Measurements from ENCODE around the gene NOVA1.

NOVA1 gene

GRCh38 chr14:26448181-26448855 is 149.5 kb downstream of the NOVA1 start:
- no peak for DNase-seq (ENCODE audit: low read depth in 4 of 4, low spot score in 1 of 4)

DNA sequence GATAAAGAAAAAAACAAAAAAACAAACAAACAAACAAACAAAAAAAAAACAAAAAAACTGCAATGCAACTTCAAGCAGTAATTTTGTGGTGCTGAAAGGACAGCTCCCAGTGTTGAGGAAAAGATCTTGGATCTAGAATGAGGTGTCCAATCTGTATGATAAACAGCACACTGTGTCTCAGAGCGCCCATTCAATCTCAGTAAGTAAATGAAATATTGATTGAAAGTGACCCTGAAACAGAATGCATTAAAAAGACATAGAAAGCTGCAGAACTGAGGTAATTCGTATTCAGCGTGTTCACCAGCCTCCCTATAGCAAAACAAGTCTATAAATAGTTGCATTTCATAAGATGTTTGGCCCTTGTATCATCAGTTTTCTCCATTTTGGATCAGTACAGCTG is 153.0 kb downstream of the NOVA1 start:
- DNase-seq (ENCODE audit: low read depth in 4 of 4, low spot score in 1 of 4), result no peak

DNA sequence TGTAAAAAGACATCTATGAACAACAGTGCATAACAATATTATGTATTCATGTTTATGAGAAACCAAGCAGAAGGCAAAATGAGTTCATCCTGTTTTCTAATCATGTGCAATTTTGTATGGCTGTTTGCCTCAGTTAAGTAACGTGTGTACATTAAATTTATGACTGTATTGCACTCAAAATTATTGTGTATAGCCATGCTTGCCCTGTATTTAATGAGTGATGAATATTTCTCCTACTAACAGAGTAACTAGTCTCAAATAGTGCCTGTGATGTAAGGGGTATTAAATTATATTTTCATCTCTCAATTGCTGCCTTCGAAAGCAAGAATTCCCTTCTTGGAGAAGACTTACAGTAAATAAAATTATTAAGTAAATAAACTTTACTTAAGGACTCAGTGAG is 154.2 kb downstream of the NOVA1 start:
- DNase-seq (ENCODE audit: low read depth in 4 of 4, low spot score in 1 of 4), result no peak

GRCh38 chr14:26429205-26429604 is 168.6 kb downstream of the NOVA1 start:
- no peak for DNase-seq (ENCODE audit: low read depth in 4 of 4, low spot score in 1 of 4)

DNA sequence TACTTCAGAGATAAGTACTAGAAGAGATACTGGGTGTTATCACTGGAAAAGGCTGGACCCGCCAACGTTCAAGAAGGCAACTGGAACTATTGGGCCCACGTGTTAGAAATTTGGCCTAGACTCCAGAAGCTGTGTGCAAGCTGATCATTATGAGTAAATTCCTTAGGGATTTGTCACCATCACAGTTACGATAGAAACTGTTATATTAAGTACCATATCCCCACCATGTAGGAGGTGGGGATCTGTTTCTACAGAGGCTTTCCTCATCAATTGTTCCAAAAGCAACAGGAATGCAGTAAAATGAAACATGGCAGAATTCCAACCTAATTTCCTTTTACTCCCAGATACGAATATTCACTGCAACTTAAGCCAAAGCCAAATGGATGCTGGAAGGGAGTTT is 170.7 kb downstream of the NOVA1 start:
- no peak for DNase-seq (ENCODE audit: low read depth in 4 of 4, low spot score in 1 of 4)

DNA sequence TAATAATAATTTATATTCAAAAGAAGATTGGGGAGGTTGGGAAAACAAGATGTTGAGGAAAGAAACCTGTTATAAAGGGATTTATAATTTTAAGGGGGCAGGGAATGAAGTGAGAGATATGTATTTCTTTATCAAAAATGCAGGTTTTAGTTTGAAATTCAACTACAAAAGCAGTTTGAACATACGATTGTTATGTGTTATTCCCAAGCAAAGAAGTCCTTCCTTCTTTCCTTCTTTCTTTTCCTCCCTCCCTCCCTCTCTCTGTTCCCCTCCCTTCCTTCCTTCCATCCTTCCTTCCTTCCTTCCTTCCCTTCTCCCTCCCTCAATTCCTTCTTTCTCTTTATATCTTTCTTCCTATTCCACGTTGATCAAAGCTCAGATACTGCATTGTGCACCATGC is 173.3 kb downstream of the NOVA1 start:
- DNase-seq (ENCODE audit: low read depth in 4 of 4, low spot score in 1 of 4), result no peak

- no peak for DNase-seq (ENCODE audit: low read depth in 4 of 4, low spot score in 1 of 4)
Observed at GRCh38 chr14:26415618-26416123, 182.2 kb downstream of the NOVA1 start.

GRCh38 chr14:26414926-26415325 is 182.9 kb downstream of the NOVA1 start:
- no peak for DNase-seq (ENCODE audit: low read depth in 4 of 4, low spot score in 1 of 4)

DNA sequence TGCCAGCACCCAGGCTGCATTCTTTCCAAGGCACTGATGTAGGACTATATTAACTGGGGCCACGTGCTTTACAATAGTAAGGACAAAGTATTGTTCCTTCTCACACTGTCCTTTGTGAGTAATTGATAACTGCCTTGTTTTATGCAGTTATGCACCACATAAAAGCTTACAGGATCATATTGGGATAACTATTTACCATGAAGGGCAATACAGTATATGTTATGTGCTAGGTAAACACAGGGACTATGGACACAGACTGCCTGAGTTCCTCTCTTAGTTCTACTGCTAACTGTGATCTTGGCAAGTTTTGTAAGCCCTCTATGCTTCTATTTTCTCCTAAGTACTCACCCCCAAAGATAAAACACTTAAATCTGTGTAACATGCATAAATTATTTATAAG is 183.7 kb downstream of the NOVA1 start:
- no peak for DNase-seq (ENCODE audit: low read depth in 4 of 4, low spot score in 1 of 4)

- no peak for DNase-seq (ENCODE audit: low read depth in 4 of 4, low spot score in 1 of 4)
Observed at GRCh38 chr14:26412421-26412820, 185.4 kb downstream of the NOVA1 start.

DNA sequence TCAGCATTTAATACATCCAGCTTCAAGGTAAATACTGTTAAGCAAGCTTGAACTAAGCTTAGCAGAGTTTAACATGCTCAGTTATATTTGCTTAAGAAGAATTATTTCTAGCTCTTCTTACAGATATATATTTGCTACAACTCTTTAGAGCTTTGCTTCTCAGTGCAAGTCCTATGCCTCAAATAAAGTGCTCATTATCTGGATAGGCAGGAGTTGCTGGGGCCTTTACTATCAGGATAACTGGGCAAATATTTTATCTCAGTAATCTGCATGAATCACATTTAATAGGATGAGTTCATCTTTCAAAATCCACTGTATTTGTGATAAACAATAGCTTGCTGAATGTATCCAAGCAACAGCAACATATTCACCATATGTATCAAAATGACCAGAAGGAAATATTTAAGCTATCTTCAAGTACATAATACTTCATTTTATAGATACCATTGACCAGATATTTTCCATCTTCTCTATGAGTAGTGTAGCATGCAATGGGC is 187.6 kb downstream of the NOVA1 start:
- no peak for DNase-seq (ENCODE audit: low read depth in 4 of 4, low spot score in 1 of 4)

DNA sequence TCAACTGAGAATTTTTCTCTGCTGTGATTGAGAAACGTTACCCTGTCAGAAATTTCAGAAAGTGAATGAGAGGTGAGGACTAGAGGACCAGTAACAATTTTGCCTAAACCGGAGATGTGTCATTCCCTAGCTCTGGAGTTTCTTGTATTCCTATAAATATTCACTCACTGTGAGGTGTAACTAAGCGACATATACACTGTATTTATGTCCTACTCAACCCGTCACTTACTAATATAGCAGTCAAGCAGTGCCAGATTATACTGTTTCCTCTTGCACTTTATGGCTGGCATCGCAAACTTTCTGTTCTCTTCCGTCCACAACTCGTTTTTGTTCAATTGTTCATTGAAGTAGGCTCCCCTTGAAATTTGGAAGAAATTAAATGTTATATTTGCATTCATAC is 192.9 kb downstream of the NOVA1 start:
- no peak for DNase-seq (ENCODE audit: low read depth in 4 of 4, low spot score in 1 of 4)

DNA sequence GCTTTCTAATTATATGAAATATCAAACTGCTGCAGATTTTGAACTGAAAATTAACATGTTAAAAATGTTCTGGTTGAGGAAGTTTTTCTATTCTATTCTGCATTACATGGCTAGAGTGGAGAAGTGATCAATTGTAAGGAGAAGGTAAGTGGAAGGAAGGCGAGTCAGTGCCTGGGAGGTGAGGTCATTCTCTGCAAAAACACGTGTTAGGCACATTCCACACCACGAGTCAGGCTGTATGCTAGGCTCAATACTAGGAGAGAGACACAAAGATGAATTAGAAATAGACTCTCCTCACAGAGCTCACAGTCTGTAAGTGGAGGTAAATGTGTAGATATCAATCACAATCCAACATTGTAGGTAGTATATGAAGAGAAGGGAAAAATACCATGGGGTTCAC is 194.1 kb downstream of the NOVA1 start:
- no peak for DNase-seq (ENCODE audit: low read depth in 4 of 4, low spot score in 1 of 4)

DNA sequence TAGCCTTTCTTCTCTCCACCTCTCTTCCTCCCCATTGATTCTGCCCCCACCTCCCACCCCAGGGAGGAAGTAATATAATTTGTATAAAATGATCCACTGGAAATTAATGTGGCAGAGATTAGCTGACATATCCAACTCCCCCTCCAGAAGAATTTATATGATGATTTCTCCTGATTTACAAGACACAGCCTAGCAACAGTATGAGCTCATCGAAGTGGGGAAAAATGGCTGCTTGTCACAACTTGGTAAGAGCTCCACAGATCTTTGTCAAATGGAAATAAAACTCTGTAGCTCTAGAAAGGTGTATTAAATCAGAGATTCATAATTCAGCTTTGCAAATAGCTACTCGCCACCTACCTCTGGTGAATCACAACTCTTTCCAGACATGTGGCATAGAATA is 195.7 kb downstream of the NOVA1 start:
- DNase-seq (ENCODE audit: low read depth in 4 of 4, low spot score in 1 of 4), result no peak

GRCh38 chr14:26401179-26401968 is 196.5 kb downstream of the NOVA1 start:
- DNase-seq (ENCODE audit: low read depth in 4 of 4, low spot score in 1 of 4), result no peak

- DNase-seq (ENCODE audit: low read depth in 4 of 4, low spot score in 1 of 4), result no peak
Observed at GRCh38 chr14:26400373-26400772, 197.5 kb downstream of the NOVA1 start.

- no peak for DNase-seq (ENCODE audit: low read depth in 4 of 4, low spot score in 1 of 4)
Observed at GRCh38 chr14:26398616-26399015, 199.2 kb downstream of the NOVA1 start.

All from stimulated activated CD4-positive, alpha-beta T cell treated with anti-CD3 and anti-CD28 coated beads, Interleukin-1b, Interleukin-23, amount 100 ng/mL, for 24 hours (primary cell).